ENCODE data around the gene RTN3. TPM values are rescaled to one million over a fixed set of nuclear protein-coding genes. Genes with fewer than 3 reads are reported as not detected.

Gene RTN3
- total RNA-seq, 1 experiment from 2014 or later, result 145 TPM

DNA sequence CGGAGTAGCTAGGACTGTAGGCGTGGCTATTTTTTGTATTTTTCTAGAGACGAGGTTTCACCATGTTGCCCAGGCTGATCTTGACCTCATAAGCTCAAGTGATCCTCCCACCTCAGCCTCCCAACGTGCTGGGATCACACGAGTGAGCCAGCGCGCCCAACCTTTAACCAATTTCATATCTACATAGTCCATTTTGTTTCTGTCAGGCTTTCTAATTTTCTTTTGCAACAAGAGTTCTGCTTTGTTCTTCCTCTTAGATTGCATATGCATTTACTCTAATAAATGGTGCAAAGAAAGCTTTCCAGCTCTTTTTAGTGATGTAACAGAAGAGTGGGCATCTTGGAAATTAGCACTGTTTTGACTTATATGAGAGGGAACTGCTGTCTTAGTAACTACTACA lies 13.3 kb downstream of the RTN3 start:
- H3K4me1 ChIP-seq (ENCODE audit: control insufficient read depth, insufficient read depth, low read length), result no peaks in the 10 kb centered on the region
- CTCF ChIA-PET, result no interaction called here
- no peak overlapping the region for H3K27ac ChIP-seq (ENCODE audit: low read length)
- H3K36me3 ChIP-seq (ENCODE audit: control insufficient read depth, insufficient read depth, low read length), result no peaks in the 10 kb centered on the region
- intact Hi-C loops (cut with micrococcal nuclease; ENCODE audit: unreplicated experiment), result no loop called here
- H3K9me3 ChIP-seq (ENCODE audit: control insufficient read depth, insufficient read depth, low read depth, low read length), result no peaks in the 10 kb centered on the region
- ATAC-seq, result no peak
- POLR2A ChIA-PET, result interaction anchor here (0.5 to 0.6 kb wide), 2 partner anchors 23 to 32 kb away, joined by 7 to 10 read pairs; no protein-coding TSS in a partner anchor
- no peak overlapping the region for H3K4me3 ChIP-seq (ENCODE audit: low read depth in 2 of 2, low read length in 2 of 2)
- no TSS peak for BruUV-seq (replicated peaks)
- no peak for TF ChIP-seq TCF7L2 (IDR thresholded peaks at IDR 0.05; ENCODE audit: low read depth, low read length)
- TF ChIP-seq, protein P1, sequence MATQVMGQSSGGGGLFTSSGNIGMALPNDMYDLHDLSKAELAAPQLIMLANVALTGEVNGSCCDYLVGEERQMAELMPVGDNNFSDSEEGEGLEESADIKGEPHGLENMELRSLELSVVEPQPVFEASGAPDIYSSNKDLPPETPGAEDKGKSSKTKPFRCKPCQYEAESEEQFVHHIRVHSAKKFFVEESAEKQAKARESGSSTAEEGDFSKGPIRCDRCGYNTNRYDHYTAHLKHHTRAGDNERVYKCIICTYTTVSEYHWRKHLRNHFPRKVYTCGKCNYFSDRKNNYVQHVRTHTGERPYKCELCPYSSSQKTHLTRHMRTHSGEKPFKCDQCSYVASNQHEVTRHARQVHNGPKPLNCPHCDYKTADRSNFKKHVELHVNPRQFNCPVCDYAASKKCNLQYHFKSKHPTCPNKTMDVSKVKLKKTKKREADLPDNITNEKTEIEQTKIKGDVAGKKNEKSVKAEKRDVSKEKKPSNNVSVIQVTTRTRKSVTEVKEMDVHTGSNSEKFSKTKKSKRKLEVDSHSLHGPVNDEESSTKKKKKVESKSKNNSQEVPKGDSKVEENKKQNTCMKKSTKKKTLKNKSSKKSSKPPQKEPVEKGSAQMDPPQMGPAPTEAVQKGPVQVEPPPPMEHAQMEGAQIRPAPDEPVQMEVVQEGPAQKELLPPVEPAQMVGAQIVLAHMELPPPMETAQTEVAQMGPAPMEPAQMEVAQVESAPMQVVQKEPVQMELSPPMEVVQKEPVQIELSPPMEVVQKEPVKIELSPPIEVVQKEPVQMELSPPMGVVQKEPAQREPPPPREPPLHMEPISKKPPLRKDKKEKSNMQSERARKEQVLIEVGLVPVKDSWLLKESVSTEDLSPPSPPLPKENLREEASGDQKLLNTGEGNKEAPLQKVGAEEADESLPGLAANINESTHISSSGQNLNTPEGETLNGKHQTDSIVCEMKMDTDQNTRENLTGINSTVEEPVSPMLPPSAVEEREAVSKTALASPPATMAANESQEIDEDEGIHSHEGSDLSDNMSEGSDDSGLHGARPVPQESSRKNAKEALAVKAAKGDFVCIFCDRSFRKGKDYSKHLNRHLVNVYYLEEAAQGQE (IDR thresholded peaks at IDR 0.05; ENCODE audit: insufficient read depth in 1 of 2, low read depth in 2 of 2, low read length in 1 of 2), result no peak
- TF ChIP-seq SIN3A (IDR thresholded peaks at IDR 0.05; ENCODE audit: borderline replicate concordance, insufficient read depth, low read depth, low read length), result no peak
- TF ChIP-seq POLR2AphosphoS5 (IDR thresholded peaks at IDR 0.05; ENCODE audit: low read depth, low read length), result no peak
- TF ChIP-seq, protein P2, sequence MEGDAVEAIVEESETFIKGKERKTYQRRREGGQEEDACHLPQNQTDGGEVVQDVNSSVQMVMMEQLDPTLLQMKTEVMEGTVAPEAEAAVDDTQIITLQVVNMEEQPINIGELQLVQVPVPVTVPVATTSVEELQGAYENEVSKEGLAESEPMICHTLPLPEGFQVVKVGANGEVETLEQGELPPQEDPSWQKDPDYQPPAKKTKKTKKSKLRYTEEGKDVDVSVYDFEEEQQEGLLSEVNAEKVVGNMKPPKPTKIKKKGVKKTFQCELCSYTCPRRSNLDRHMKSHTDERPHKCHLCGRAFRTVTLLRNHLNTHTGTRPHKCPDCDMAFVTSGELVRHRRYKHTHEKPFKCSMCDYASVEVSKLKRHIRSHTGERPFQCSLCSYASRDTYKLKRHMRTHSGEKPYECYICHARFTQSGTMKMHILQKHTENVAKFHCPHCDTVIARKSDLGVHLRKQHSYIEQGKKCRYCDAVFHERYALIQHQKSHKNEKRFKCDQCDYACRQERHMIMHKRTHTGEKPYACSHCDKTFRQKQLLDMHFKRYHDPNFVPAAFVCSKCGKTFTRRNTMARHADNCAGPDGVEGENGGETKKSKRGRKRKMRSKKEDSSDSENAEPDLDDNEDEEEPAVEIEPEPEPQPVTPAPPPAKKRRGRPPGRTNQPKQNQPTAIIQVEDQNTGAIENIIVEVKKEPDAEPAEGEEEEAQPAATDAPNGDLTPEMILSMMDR (IDR thresholded peaks at IDR 0.05), result no peak
- no peaks in the 10 kb centered on the region for H3K27me3 ChIP-seq (ENCODE audit: control insufficient read depth, insufficient read depth, low read length)
- DNase-seq (ENCODE audit: low read depth, low spot score), result no peak
- in situ Hi-C loops (cut with HindIII; ENCODE audit: low pct_unique_long_range_greater_than_20kb, low sequenced_read_pairs), result no loop called here

DNA sequence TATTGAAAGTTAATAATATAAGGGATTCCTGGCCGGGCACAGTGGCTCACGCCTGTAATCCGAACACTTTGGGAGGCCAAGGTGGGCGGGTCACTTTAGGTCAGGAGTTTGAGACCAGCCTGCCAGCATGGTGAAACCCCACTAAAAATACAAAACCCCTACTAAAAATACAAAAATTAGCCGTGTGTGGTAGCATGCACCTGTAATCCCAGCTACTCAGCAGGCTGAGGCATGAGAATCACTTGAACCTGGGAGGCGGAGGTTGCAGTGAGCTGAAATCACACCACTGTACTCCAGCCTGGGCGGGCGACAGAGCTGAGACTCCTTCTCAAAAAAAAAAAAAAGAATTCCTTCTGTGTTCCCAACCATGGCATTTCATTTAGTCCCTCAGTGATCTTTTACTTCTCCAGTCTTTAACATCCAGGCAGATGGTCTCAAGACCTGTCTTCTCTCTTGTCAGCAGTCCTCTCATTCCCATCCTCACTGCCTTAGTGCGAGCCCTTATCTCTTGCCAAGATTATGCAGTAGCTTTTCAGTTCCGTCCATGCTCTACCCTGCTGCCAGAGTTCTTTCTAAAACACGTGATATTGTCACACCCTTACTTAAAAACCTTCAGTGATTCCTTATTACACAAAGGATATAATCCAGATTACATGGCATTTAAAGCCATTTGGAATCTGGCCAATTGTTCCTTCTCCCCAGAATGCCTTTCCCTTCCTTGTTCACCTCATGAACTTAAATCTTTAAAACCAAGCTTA lies 17.9 kb downstream of the RTN3 start:
- intact Hi-C loops (cut with micrococcal nuclease; ENCODE audit: unreplicated experiment) (no loop called here), in situ Hi-C loops (cut with HindIII; ENCODE audit: low pct_unique_long_range_greater_than_20kb, low sequenced_read_pairs) (no loop called here)
- DNase-seq (ENCODE audit: low read depth, low spot score) (no peak), ATAC-seq (no peak)
- H3K9me3 ChIP-seq (ENCODE audit: control insufficient read depth, insufficient read depth, low read depth, low read length), result no peaks in the 10 kb centered on the region
- H3K27ac ChIP-seq (ENCODE audit: low read length), result no peak overlapping the region
- no peaks in the 10 kb centered on the region for H3K27me3 ChIP-seq (ENCODE audit: control insufficient read depth, insufficient read depth, low read length)
- H3K4me1 ChIP-seq (ENCODE audit: control insufficient read depth, insufficient read depth, low read length), result no peaks in the 10 kb centered on the region
- no peak for TF ChIP-seq SIN3A (IDR thresholded peaks at IDR 0.05; ENCODE audit: borderline replicate concordance, insufficient read depth, low read depth, low read length)
- TF ChIP-seq, protein P2 (IDR thresholded peaks at IDR 0.05), result no peak
- TF ChIP-seq, protein P1 (IDR thresholded peaks at IDR 0.05; ENCODE audit: insufficient read depth in 1 of 2, low read depth in 2 of 2, low read length in 1 of 2), result no peak
- no peak for TF ChIP-seq POLR2AphosphoS5 (IDR thresholded peaks at IDR 0.05; ENCODE audit: low read depth, low read length)
- no peak for TF ChIP-seq TCF7L2 (IDR thresholded peaks at IDR 0.05; ENCODE audit: low read depth, low read length)
- ChIA-PET POLR2A (interaction anchor here (0.7 kb wide), 1 partner anchor 16 kb away, joined by 4 read pairs; no protein-coding TSS in a partner anchor), CTCF (no interaction called here)
- no TSS peak for BruUV-seq (replicated peaks)
- no peak overlapping the region for H3K4me3 ChIP-seq (ENCODE audit: low read depth in 2 of 2, low read length in 2 of 2)
- H3K36me3 ChIP-seq (ENCODE audit: control insufficient read depth, insufficient read depth, low read length), result no peaks in the 10 kb centered on the region

Measured in Panc1 (cell line).